ENCODE results near the gene NOD1.

NOD1 gene

DNA sequence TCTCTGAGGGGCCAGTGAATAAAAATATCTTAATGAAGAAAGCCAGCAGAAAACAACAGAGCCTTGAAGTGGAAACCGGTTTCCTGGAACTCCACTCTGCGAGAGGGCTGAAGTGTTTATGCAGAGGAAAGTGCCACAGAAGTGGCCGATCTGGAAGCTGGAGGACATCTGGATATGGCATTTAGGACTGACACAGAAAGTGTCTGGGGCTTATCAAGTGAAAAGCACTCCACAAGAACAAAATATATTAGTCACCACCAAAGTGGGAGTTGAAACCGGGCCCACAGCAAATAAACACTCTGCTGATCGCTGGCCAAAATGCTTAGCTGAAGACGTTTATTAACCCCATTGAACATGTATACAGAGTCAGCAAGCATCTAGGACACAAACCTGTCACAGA, 7.8 kb downstream of the NOD1 start:
- no peak for DNase-seq (ENCODE audit: low read depth in 2 of 2)

DNA sequence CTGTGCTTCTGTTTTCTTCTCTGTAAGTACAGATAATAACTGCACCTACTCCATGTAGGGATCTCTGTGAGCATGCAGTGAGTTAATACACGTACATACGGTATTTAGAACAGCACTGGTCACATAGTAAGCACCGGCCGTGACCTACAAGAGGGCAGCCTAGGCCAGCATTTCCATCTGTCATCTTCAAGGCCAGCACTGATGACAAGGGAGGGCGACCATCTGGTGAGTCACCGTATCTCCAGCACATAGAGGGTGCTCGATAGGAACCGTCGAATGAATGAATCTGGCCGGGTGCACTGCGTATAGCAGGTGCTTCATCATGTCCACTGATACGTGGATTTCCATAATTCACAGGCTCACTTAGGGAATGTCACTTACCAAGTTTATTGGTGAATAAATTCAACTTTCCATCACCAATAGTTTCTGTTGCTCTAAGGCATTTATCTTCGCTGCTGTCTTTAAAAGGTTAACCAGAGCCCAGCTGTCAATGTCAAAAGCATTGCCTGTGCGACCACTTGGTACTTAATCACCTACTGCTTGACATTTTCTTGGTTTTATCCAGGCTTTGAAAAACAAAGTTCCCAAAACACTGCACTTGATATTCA, 8.3 kb downstream of the NOD1 start:
- no peak for DNase-seq (ENCODE audit: low read depth in 2 of 2)

DNA sequence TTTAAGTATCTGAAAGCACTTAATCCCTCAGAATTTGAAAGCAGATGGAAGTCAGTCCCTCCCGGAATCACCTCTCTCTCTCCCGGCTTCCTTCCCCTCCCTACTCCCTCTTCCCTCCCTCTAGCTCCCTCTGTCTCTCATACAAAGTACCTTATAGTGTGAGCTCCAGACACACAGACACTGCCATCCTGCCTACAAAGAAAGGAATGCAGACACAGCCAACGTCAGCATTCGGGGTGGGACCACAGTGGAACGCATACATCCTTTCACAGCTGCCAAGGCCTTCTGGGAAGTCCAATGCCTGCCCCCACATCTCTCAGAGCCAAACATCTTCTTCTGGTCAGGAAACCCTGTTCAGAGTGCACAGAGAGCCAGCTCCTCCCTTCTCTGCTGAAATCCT, 9.3 kb downstream of the NOD1 start:
- no peak for DNase-seq (ENCODE audit: low read depth in 2 of 2)

DNA sequence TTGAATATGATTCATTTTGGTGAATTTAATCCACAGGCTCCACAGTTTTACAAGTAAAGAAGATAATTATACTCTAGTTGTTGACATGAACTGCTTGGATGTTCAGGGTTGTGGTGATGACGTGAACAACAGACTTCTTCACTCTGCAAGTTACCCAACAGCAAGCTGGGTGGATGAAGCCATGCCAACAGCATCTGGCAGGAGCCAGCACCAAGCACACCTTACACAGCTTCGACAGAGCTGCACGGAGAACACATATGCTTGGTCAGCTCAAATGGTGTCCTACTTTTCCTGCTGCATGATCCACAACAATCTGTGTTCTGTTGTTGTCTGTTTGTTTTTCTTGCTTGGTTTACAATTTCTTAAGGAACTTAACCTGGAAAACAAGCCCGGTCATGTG, 9.8 kb downstream of the NOD1 start:
- no peak for DNase-seq (ENCODE audit: low read depth in 2 of 2)

DNA sequence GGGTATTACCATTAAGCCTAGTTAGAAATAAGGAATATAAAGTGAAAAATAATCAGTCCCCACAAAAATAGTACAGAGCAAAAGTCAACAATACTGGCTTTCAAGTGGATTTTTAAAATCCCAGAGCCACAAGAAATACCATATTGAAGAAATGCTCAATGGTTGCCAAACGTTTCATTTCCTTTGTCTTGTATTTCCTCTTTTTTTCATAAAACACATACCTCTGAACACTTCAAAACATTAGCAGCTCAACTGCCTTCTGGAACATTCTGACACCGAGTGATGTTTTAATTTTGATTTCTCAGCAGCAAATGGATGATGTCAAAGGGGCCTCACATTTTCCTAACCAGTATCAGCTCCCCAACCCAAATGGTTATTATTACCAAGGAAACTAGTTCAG, 10.5 kb downstream of the NOD1 start:
- DNase-seq (ENCODE audit: low read depth in 2 of 2), result no peak

DNA sequence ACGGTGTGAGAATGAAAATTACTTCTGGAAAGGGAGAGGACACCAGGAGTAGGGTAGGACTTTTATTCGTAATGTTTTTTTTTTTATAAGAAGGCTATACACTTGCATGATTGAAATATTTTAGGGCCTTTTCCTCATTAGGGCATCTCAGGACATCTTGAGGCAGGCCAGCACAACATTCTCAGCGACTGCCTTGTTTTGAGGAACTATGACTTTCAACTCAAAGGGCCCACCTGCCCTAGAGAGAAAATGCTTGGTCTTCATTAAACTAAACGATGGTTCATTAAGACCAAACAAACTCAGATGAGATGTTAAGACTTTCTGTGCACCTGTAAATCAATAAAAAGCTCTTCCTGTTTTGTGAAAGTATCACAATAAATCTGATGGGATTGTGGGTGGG, 11.3 kb downstream of the NOD1 start:
- no peak for DNase-seq (ENCODE audit: low read depth in 2 of 2)

DNA sequence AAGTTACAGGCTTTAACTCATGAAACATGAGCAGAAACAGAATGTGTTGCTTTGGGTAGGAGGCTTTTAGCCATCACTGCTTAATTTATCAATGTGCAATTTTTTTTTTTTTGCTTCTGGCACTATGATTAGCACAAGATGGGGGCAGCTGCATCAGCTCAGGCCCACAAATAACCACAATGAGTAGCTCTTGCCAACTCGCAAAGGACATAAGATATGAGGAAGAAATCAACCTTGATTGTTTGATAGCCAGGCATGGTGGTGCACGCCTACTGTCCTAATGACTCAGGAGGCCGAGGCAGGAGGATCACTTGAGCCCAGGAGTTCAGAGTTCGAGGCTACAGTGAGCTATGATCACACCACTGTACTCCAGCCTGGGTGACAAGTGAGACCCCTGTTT, 12.3 kb downstream of the NOD1 start:
- no peak for DNase-seq (ENCODE audit: low read depth in 2 of 2)

DNA sequence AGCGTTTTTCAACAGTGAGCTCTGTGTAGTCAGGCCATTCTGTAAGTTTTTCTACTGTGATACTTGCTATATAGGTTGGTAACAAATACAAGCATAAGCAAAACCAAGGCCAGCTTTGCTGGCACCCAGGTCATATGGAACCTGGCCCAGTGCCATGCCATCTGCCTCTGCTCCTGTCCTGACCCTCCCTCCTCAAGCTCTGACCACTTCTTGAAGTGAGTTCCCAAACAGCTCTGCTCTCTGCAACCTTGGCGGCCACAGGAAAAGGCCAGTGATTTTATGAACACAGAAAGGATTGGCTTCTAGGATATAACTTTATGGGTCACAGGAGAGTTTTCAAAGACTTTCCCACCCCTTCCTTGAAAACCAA, 12.8 kb downstream of the NOD1 start:
- no peak for DNase-seq (ENCODE audit: low read depth in 2 of 2)

DNA sequence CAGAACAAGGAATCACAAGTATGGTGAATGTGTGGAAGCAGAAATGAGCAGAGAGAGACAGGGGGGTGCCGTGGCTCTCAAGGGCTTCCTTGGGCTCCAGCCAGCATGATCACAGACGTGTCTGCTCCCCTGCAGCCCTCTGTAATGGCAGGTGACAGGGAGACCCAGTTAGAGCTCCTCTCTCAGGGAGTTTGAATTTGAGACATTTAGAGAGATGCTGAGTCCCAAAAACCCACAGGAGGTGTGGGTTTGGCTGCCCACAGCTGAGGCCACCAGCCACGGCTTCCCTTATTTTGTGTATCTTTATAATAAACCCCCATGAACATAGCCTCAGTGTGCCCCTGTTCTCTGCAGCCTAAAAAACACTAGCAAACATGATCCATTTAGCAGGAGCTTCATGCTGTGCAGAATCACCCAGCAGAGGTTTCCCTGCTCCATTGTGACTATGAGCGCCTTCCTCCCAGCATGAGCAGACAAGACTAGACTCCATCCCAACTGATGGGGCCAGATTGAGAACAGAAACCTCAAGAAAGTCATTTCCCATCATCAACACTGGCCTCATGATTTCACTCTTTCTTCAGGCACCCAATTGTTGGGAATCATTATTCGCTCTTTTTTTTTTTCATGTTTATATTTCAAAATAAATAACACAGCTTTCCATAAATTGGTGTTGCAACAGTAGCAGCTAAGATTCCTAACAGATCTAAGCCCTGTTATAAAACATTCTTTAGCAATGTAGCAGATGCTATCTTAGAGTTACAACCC, 13.4 kb downstream of the NOD1 start:
- DNase-seq (ENCODE audit: low read depth in 2 of 2), result no peak

DNA sequence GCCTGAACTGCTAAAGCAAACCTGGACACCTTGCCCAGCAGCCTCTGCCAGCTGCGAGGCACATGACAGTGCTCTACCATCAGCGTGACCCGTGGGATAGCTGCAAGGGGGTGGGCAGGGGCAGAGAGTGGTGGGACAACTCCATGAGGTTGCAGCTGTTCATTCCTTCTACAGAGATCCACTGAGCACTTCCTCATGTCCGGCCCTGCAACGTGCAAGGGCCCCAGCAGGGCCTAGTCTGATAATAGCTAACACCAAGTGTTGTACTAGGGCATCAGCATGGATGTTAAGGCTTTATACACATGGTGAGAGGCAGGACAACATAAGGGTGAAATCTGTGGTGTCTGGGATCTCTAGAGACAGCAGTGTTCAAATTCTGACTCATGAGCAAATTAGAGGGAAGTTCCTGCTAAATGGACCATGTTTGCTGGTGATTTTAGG, 14.3 kb downstream of the NOD1 start:
- DNase-seq (ENCODE audit: low read depth in 2 of 2), result no peak

DNA sequence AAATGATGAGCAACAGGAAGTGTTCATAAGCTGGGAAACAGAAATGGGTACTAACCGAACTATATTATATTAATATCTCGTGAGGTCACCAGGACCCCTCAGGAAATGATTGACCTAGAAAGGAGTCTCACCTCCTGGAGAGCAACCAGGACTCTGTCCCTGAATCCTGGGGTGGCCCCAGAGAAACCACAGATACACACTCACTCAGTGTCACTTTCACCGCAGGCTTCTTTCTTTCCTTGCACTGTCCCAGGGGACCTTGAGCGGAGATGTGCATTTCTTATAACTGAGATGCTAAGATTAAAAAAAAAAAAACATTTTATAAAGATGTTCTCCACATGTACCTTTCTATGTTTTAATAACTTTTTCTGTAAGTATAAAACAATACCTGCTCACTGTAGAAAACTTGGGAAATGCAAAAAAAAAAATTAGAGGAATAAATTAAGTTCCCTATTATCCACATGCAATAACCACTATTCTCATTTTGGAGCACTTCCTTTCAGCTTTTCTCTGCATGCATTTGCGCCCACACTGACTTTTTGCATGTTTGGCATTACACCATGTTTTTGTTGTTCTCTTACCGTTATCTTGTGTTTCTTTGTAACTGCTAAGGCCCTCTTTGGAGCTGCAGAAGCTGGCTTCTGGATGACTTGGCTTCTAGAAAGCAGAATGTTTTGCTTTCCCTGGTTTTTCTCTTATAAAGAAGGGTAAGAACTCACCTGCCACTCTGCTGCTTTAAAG, 15.0 kb downstream of the NOD1 start:
- DNase-seq (ENCODE audit: low read depth in 2 of 2), result no peak

DNA sequence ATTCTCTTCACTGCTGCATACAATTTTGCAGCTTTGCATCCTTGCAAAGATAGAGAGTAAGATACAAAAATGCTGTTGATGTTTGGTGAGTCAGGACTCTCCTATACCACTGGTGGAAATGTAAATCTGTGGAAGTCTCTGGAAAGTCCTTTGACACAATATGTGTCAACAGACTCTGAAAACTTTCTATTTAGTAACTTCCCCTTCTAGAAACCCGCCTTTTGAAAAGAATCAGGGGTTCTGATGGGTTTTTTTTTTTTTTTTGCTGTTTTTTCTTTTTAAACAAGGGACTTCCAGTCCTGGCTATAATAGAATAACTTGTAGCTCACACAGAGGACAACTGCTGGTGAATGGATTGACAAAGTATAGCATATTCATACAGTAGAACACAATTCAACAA, 16.4 kb downstream of the NOD1 start:
- DNase-seq (ENCODE audit: low read depth in 2 of 2), result no peak

DNA sequence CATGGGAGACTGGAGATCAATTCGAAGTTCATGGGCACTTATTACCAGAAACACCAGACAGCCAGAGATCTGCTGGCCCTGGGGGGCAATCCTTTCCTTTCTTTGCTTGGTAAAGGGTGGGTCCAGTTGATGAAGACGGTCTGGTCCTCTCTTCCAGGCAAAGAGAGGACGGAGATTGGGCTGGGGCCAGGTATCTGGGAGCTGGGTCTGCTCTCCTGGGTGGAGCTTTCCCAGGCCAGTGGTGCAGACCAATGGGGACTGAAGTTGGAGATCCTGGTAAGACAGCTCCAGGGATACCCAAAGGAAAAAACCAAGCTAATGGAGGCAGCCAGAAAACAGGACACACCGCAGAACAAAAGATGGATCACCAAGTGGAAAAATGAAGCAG, 18.3 kb downstream of the NOD1 start:
- no peak for DNase-seq (ENCODE audit: low read depth in 2 of 2)

DNA sequence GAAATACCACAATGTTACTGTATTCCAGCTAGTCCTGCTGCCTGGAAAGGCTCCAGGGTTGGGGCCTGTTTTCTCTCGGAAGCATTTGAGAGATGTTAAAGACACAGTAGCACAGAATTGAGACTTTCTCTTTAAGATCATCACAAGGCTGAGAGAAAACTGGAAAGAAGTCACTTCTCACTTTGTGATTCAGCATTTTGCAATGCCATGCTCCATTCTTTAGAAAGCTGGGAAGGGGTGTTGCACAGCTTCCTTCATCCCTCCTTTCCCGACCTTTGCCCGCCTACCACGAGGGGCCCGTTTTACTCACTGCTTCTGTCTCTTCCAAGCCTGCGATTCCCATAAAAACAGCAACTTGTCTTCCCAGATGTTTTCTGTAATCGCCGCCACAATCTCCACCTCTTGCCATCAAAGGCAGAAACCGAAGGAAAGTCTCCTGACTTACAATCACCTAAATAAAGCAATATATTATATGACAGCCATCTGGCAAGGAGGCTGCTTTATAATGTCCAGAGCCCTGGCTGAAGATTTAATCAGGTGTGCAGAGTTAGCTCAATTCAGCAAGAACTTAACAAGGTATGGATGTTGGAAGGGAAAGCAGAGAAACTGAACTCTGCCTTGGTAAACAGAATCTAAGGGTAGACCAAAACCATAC, 18.9 kb downstream of the NOD1 start:
- DNase-seq (ENCODE audit: low read depth in 2 of 2), result no peak

DNA sequence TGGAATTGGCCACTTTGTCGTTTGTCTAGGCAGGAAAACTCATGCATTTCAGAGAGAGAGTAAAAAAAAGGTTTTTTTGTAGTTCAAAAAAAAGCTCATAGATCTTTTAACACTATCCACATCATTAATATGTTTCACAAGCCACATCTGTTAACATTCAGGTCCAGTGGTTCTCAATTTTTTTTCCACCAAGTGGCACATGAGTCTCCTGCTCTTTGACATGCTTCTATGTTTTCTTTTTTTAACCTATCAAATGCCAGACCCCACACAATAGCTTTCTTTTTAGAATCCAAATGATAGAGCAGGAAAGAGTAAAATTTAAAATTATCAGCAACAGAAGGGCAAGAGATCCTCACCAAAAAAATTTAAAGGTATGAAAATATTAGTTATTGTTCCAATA, 20.3 kb downstream of the NOD1 start:
- DNase-seq (ENCODE audit: low read depth in 2 of 2), result no peak

DNA sequence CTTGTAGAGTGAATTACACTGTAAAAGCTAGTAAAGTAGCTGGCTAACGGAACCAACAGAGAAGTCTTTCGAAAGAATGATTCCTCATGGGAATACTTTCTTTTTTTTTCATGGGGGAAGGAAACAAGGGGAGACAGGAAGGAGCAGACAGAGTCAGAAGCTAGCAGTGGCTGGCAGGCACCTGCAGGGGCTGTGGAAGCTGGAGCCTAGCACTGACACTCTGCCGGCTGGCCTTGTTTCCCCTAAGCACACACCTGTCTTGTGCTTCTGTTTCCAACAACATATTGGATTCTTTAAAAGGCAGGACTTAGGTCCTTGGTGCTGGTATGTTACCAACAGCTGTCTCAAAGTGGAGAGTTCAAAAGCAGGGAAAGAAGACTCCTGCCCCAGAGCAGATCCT, 24.7 kb downstream of the NOD1 start:
- no peak for DNase-seq (ENCODE audit: low read depth in 2 of 2)

DNA sequence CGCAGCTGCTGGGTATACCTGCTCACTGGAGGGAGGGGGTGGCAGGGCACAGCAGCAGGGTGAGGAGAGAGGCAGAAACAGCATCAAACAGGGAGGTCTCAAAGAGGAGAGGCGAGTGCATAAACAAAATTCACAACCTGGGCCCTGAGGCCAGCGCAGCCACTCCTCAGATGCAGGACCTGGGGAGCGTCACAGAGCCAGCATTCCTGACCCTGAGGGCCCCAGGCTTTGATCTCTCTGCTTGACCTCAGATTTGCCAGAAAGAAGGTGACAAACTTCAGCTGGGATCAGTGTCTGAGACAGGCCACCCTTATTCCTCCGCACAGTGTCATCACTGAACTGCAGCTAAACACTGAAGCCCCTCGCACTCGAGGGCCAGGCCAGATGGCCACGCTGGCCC, 25.6 kb downstream of the NOD1 start:
- DNase-seq (ENCODE audit: low read depth in 2 of 2), result no peak

DNA sequence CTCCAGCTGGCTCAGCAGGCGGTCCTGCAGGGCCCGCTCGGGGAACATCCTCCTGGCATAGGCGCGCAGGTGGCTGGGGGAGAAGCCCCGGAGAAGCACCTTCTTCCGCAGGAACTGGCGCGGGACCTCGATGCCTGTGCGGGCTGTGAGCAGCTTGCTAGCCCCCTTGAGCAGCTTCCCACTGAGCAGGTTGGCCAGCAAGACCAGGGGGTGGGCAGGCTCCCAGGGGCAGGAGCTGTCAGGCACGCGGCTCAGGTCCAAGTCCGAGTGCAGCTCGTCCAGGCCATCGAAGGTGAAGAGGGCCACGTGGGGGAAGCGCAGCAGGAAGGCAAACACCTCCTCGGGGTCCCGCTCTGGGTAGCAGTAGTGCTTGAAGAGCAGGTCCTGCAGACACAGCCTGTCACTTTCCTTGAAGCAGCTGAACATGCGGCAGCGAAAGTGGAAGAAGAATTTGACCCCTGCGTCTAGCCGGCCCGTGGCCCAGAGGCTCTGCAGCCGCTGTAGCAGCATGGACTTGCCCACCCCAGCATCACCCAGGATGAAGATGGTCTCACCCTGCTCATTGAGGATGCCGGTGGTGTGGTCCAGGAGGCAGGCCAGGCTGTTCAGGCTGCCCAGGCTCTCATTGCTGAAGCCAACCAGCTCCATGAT, 26.2 kb downstream of the NOD1 start:
- DNase-seq (ENCODE audit: low read depth in 2 of 2), result no peak

DNA sequence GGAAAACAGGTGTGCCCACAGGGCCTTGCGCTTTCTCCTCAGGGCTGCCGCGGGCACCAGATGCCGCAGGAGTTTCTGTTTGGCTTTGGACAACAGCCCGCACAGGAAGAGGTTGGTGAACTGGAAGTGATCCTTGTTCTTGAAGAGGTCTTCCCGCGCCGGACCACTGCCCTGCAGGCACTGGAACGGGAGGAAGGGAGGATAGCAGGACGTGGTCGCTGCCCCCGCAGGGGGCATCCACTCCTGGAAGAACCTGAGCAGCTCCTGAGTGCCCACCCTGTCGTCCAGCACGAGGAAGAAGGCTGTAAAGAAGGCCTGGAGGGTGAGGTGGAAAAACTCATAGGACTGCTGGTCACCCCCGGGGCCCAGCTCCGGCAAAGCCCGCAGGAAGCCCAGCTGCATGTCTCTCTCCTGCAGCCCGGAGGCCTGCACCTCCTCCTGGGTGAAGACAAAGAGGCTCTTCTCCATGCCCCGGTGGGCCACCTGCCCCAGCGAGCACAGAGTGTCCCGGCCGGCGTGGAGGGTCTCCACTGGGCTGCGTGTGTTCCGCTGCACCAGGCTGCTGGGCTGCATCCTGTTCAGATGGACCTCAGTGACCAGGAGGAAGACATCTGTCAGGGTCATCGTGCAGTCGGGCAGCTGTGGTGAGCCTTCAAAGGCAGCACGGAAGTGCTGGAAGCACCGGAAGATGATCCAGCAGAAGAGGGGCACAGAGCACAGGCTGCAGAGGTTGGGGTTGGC, 26.9 kb downstream of the NOD1 start:
- no peak for DNase-seq (ENCODE audit: low read depth in 2 of 2)

DNA sequence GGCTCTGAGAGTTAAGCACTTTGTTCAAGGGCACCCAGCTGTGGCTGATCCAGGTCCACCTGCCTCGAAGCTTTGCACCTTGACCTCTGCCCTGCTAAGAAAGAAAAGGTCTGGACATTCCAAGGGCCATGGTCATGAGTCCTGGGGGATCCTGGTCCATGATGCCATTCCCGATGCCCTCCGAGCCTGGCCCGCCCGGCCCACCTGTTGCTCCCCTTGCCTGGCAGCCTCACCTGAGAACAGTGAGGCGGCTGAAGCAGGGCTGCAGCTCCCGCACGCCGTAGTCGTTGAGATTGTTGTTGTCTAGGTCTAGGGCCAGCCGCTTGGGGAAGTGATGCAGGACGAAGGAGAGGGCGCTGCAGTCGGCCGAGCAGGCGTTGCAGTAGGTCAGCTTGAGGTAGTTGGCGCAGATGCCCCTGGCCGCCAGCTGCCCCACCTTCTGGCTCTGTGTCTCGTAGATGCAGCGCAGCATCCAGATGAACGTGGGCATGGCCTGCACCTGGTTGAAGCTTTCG, 27.5 kb downstream of the NOD1 start:
- DNase-seq (ENCODE audit: low read depth in 2 of 2), result no peak

All from stimulated activated CD8-positive, alpha-beta memory T cell treated with anti-CD3 and anti-CD28 coated beads, Interleukin-2, amount 100 ng/mL, for 48 hours (primary cell).